H1 (cell line): ENCODE data around the gene CLCF1. TPM values are rescaled to one million over a fixed set of nuclear protein-coding genes. Genes with fewer than 3 reads are reported as not detected.
A peak's percentile ranks its signal among the peaks of the same experiment; 100 is the strongest.

ENCODE experiments used
- CTCF ChIA-PET: fragments of 300-600 bp; sonication (Branson Sonifier 250); formaldehyde crosslinking; loops from one replicate; lab custom pipeline; 2021; ENCODE audit not compliant: partially characterized antibody; lab: Charles Lee
- POLR2A ChIA-PET: fragments of 300-600 bp; sonication (Branson Sonifier 250); formaldehyde crosslinking; loops from one replicate; lab custom pipeline; 2021; ENCODE audit warnings: inconsistent platforms; ENCODE audit not compliant: partially characterized antibody; lab: Charles Lee
- DNase-seq, 2 experiments: peaks; one replicate each; pipeline versions ENCODE4 v3.0.0 to v3.0.0-alpha.2; 2010 to 2022; ENCODE audit warnings: low spot score in 2 of 2, low read depth in 1 of 2, mixed read lengths in 1 of 2
- FAIRE-seq: peaks from 2 replicates; lab custom pipeline; 2011; peaks lifted over from hg19 to GRCh38; lab: Jason Lieb, UNC
- H2AFZ ChIP-seq: 2 replicates; pipeline ENCODE4 v1.8.1; 2012; ENCODE audit warnings: low read length, inconsistent platforms
- H2AK5ac ChIP-seq: 2 replicates; pipeline ENCODE4 v1.6.1; 2013; ENCODE audit warnings: low read depth, low read length
- H2BK120ac ChIP-seq: replicated peaks from 2 replicates; pipeline ENCODE3; 2013; ENCODE audit warnings: low read depth, low read length, inconsistent platforms
- H2BK12ac ChIP-seq: 2 replicates; pipeline ENCODE4 v1.6.1; 2013; ENCODE audit warnings: low read depth, low read length
- H2BK15ac ChIP-seq: 2 replicates; pipeline ENCODE4 v1.6.1; 2013; ENCODE audit warnings: low read length
- H2BK20ac ChIP-seq: 2 replicates; pipeline ENCODE4 v1.6.1; 2013; ENCODE audit warnings: low read length
- H2BK5ac ChIP-seq: 2 replicates; pipeline ENCODE4 v1.6.1; 2013; ENCODE audit warnings: low read depth, low read length
- H3K14ac ChIP-seq: 2 replicates; pipeline ENCODE4 v1.6.1; 2013; ENCODE audit warnings: inconsistent platforms; ENCODE audit not compliant: insufficient read length
- H3K18ac ChIP-seq: 2 replicates; pipeline ENCODE4 v1.6.1; 2013; ENCODE audit warnings: low read length; ENCODE audit errors: extremely low read depth
- H3K23ac ChIP-seq: 2 replicates; pipeline ENCODE4 v1.6.1; 2013; ENCODE audit warnings: inconsistent platforms; ENCODE audit not compliant: insufficient read length
- H3K23me2 ChIP-seq: 2 replicates; pipeline ENCODE4 v1.6.1; 2013; ENCODE audit warnings: low read depth, low read length
- H3K27ac ChIP-seq: 2 replicates; pipeline ENCODE4 v1.6.1; 2011; ENCODE audit warnings: low read depth, low read length, inconsistent platforms
- H3K27me3 ChIP-seq, 4 experiments: replicated peaks in 1 of 4; 1 replicate in 1 of 4; 2 replicates in 3 of 4; pipeline versions ENCODE4 v1.6.1 to v1.8.1; 2011 to 2013; ENCODE audit warnings: low read length in 3 of 4, mild to moderate bottlenecking in 3 of 4, inconsistent platforms in 2 of 4, mixed read lengths in 2 of 4, moderate library complexity in 1 of 4; ENCODE audit not compliant: control insufficient read depth in 3 of 4, insufficient read depth in 3 of 4; ENCODE audit errors: extremely low read depth in 1 of 4
- H3K36me3 ChIP-seq, 4 experiments: 2 replicates each; pipeline versions ENCODE4 v1.6.1 to v1.8.1; 2011 to 2013; ENCODE audit warnings: mild to moderate bottlenecking in 4 of 4, low read length in 3 of 4, moderate library complexity in 2 of 4, control low read depth in 1 of 4, inconsistent platforms in 1 of 4; ENCODE audit not compliant: insufficient read depth in 4 of 4, control insufficient read depth in 2 of 4
- H3K4ac ChIP-seq: replicated peaks from 2 replicates; pipeline ENCODE3; 2013; ENCODE audit warnings: low read length, low read depth, mixed read lengths, inconsistent platforms; ENCODE audit not compliant: insufficient read length
- H3K4me1 ChIP-seq, 4 experiments: replicated peaks in 1 of 4; 1 replicate in 1 of 4; 2 replicates in 3 of 4; pipeline versions ENCODE4 v1.6.1 to v1.8.1; 2011 to 2013; ENCODE audit warnings: low read length in 3 of 4, inconsistent platforms in 2 of 4, mixed read lengths in 1 of 4; ENCODE audit not compliant: insufficient read depth in 4 of 4, control insufficient read depth in 3 of 4
- H3K4me2 ChIP-seq, 2 experiments: 2 replicates each; pipeline versions ENCODE4 v1.6.1 to v1.8.1; 2011 to 2013; ENCODE audit warnings: low read depth in 2 of 2, low read length in 2 of 2, control low read depth in 1 of 2, inconsistent platforms in 1 of 2, mild to moderate bottlenecking in 1 of 2; ENCODE audit not compliant: insufficient read depth in 1 of 2
- H3K4me3 ChIP-seq, 4 experiments: fragments of 200-600, 300-600 bp in 1 of 4; sonication (generic), shearing (Covaris generic), sonication (Bioruptor Twin) in 1 of 4; 2 replicates each; pipeline versions ENCODE4 v1.5.1 to v1.8.1; 2011 to 2016; ENCODE audit warnings: low read length in 4 of 4, low read depth in 3 of 4, control low read depth in 2 of 4, inconsistent platforms in 2 of 4, mild to moderate bottlenecking in 2 of 4, mixed read lengths in 1 of 4, moderate library complexity in 1 of 4; ENCODE audit not compliant: insufficient read depth in 2 of 4; ENCODE audit errors: extremely low read depth in 1 of 4
- H3K56ac ChIP-seq: replicated peaks from 2 replicates; pipeline ENCODE3; 2013; ENCODE audit warnings: low read depth, mild to moderate bottlenecking, mixed read lengths, low read length, inconsistent platforms; ENCODE audit not compliant: insufficient read length
- H3K79me1 ChIP-seq: 2 replicates; pipeline ENCODE4 v1.6.1; 2013; ENCODE audit warnings: low read depth, low read length, control low read depth
- H3K79me2 ChIP-seq, 2 experiments: 2 replicates each; pipeline versions ENCODE4 v1.6.1 to v1.8.1; 2012 to 2013; ENCODE audit warnings: low read length in 2 of 2, mild to moderate bottlenecking in 2 of 2, inconsistent platforms in 1 of 2; ENCODE audit not compliant: insufficient read depth in 2 of 2, control insufficient read depth in 1 of 2
- H3K9ac ChIP-seq, 4 experiments: replicated peaks in 1 of 4; 1 replicate in 1 of 4; 2 replicates in 3 of 4; pipeline versions ENCODE4 v1.6.1 to v1.8.1; 2011 to 2013; ENCODE audit warnings: low read depth in 3 of 4, low read length in 3 of 4, control low read depth in 2 of 4, mild to moderate bottlenecking in 2 of 4, moderate library complexity in 2 of 4, inconsistent platforms in 1 of 4; ENCODE audit errors: extremely low read depth in 1 of 4
- H3K9me3 ChIP-seq, 2 experiments: 2 replicates each; pipeline versions ENCODE4 v1.6.1 to v1.8.1; 2012 to 2013; ENCODE audit warnings: mild to moderate bottlenecking in 2 of 2, moderate library complexity in 2 of 2, control low read depth in 1 of 2, inconsistent platforms in 1 of 2, low read depth in 1 of 2, low read length in 1 of 2, mixed read lengths in 1 of 2; ENCODE audit not compliant: insufficient read depth in 2 of 2
- H4K20me1 ChIP-seq, 2 experiments: replicated peaks in 1 of 2; 2 replicates each; pipeline versions ENCODE3 to v1.8.1; 2011 to 2013; ENCODE audit warnings: inconsistent platforms in 2 of 2, low read length in 2 of 2, mild to moderate bottlenecking in 1 of 2; ENCODE audit not compliant: insufficient read depth in 2 of 2, control insufficient read depth in 1 of 2
- H4K5ac ChIP-seq: 2 replicates; pipeline ENCODE4 v1.6.1; 2013; ENCODE audit warnings: low read length, low read depth, mixed read lengths, inconsistent platforms; ENCODE audit not compliant: insufficient read length
- H4K8ac ChIP-seq: 2 replicates; pipeline ENCODE4 v1.8.0; 2013; ENCODE audit warnings: mild to moderate bottlenecking, moderate library complexity, low read length, inconsistent platforms; ENCODE audit not compliant: insufficient read depth; ENCODE audit errors: extremely low read depth
- H4K91ac ChIP-seq: replicated peaks from 2 replicates; pipeline ENCODE3; 2013; ENCODE audit warnings: low read length, mixed read lengths, inconsistent platforms; ENCODE audit not compliant: insufficient read length
- ASH2L ChIP-seq: fragments of 200-600, 300-600 bp; sonication (generic); IDR thresholded peaks from one replicate; pipeline ENCODE4 v1.7.1; 2017; ENCODE audit warnings: low read length
- CHD1 ChIP-seq: IDR thresholded peaks from 2 replicates; pipeline ENCODE4 v1.6.1; 2012; ENCODE audit warnings: low read depth, low read length, improper control_type of control experiment
- JUND ChIP-seq: IDR thresholded peaks from 2 replicates; pipeline ENCODE4 v1.6.1; 2011; ENCODE audit warnings: mild to moderate bottlenecking, improper control_type of control experiment, low read length
- WGBS, 2 experiments: shearing (Covaris generic) in 1 of 2; methylation state at CpG; one replicate each; pipeline versions ENCODE4 v1.1.6 to v1.1.7; 2013 to 2015; ENCODE audit warnings: low lambda C conversion rate in 2 of 2, mixed read lengths in 2 of 2, inconsistent platforms in 1 of 2, low coverage in 1 of 2, missing lambda C conversion rate in 1 of 2; ENCODE audit not compliant: insufficient replicate concordance in 2 of 2, insufficient coverage in 1 of 2, insufficient read length in 1 of 2; ENCODE audit errors: extremely low coverage in 1 of 2, missing lambda C conversion rate in 1 of 2; 5-methylcytosine and 5-hydroxymethylcytosine counted together
- polyA plus RNA-seq, 7 experiments: library from polyadenylated mRNA; depleted of rRNA in 3 of 7; stranded (reverse) in 5 of 7; unstranded in 2 of 7; fragments of >200 nt in 5 of 7; fragments of 200-250 nt in 2 of 7; gene quantifications; 1 replicate in 5 of 7; 2 replicates in 1 of 7; 4 replicates in 1 of 7; pipeline versions ENCODE4 v1.2.1 to v1.2.3, GENCODE V29; 2011 to 2013; ENCODE audit warnings: missing spikeins in 2 of 7, mixed read lengths in 2 of 7
- total RNA-seq: library from RNA; stranded (reverse); fragmentation: NEBNext Ultra II Directional; extraction: Animal tissue kit (Norgen Biotek cat#: 25700); gene quantifications from 2 replicates; pipeline ENCODE4 v1.2.1, GENCODE V29; 2021

Gene CLCF1
- total and polyA plus RNA-seq, 2 of the 8 experiments (the other 6 are each of a cell fraction or from before 2014, with no cell fraction given): 0.32 to 1.2 TPM

GRCh38 chr11:67397986-67398660, 24.7 kb upstream of the CLCF1 start:
- Histone ChIP-seq H4K5ac (no peak overlapping the region), H3K36me3 (peaks cover 6 to 25% (median 18%) of the 10 kb centered on the region in 4 experiments; a peak in 6 of 8 replicates), H2AK5ac (no peak overlapping the region), H2BK20ac (no peak overlapping the region), H3K14ac (no peak overlapping the region), H3K4me2 (no peak overlapping the region), H3K23me2 (peaks cover 4% of the 10 kb centered on the region; the same call in 1 of the 2 replicates), H3K79me1 (peaks cover 6% of the 10 kb centered on the region), H3K9ac (no peak overlapping the region), H2BK120ac (no peak overlapping the region), H2BK12ac (no peak overlapping the region), H3K4ac (no peak overlapping the region), H4K8ac (peak overlapping the region; percentile 73), H3K79me2 (peaks cover 0 to 10% of the 10 kb centered on the region in 2 experiments; a peak in 2 of 4 replicates), H3K4me3 (no peak overlapping the region), H3K56ac (no peak overlapping the region), H3K9me3 (no peaks in the 10 kb centered on the region), H3K23ac (no peak overlapping the region), H3K4me1 (peaks cover 0 to 11% (median 4%) of the 10 kb centered on the region in 4 experiments; a peak in 5 of 7 replicates), H2BK5ac (no peak overlapping the region), H4K20me1 (peaks cover 0 to 13% of the 10 kb centered on the region in 2 experiments), H2AFZ (no peak overlapping the region), H3K27ac (no peak overlapping the region), H4K91ac (no peak overlapping the region), H3K27me3 (no peaks in the 10 kb centered on the region), H3K18ac (no peak overlapping the region), H2BK15ac (no peak overlapping the region)
- DNase-seq (no peak), FAIRE-seq (no peak)
- ChIA-PET POLR2A (interaction anchor here (0.6 to 1.9 kb wide), 7 partner anchors 9 to 1869 kb away, joined by 3 to 6 read pairs (median 3); partner anchors contain the start of genes CARNS1 and PTPRCAP), CTCF (interaction anchor here (0.8 to 34.8 kb wide), 4 partner anchors 9 to 85 kb away, joined by 3 to 1305 read pairs (median 3); partner anchors contain the start of genes AIP and POLD4)
- TF ChIP-seq CHD1: no peak
- no peak for TF ChIP-seq JUND
- TF ChIP-seq ASH2L: no peak
- 88% methylated on average over 24 of the region's 24 CpGs; no CpG with 5 or more reads in 1 of the 2 experiments for WGBS, 2 experiments
